ENCODE measurements around the gene VAMP2.

DNA sequence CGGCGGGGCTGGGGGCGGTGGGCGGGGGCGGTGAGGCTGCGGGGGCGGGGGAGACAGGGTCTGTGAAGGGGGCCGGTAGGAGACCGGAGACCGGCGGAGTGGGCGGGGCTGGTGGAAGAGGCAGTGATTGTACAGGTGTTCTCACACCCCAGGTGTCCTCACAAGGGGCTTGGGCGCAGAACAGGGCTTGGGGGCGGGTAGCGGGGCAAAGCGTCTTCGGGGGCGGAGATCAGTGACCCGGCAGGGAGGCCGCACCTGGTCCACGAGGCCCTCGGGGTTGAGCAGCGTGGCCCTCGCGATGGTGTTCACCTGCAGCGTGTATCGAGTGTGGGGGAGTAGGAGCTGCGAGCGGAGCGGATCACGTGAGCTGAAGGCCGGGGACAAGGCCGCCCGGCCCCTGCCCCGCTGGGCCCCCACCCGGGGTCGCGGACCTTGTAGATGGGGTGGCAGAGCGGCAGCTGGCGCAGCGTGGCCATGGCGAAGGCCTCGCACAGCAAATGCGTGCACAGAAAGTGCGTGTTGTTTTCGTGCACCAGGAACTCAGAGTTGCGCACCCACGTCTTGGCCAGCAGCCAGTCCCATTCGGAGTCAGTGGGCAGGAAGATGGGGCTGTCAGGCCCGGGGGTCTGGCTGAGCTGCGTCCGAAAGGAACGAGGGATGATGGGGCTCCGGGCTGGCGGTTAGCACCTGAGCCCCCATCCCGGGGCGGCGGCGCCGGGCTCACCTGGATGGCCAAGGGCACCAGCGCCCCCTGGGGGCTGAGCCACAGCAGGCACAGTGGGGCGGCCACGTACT, 52.9 kb downstream of the VAMP2 start:
- TF ChIP-seq, protein P1, sequence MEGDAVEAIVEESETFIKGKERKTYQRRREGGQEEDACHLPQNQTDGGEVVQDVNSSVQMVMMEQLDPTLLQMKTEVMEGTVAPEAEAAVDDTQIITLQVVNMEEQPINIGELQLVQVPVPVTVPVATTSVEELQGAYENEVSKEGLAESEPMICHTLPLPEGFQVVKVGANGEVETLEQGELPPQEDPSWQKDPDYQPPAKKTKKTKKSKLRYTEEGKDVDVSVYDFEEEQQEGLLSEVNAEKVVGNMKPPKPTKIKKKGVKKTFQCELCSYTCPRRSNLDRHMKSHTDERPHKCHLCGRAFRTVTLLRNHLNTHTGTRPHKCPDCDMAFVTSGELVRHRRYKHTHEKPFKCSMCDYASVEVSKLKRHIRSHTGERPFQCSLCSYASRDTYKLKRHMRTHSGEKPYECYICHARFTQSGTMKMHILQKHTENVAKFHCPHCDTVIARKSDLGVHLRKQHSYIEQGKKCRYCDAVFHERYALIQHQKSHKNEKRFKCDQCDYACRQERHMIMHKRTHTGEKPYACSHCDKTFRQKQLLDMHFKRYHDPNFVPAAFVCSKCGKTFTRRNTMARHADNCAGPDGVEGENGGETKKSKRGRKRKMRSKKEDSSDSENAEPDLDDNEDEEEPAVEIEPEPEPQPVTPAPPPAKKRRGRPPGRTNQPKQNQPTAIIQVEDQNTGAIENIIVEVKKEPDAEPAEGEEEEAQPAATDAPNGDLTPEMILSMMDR (IDR thresholded peaks at IDR 0.05) = peak in 2 of 3 experiments; percentile 62 to 67
- no peak for TF ChIP-seq POLR2A (IDR thresholded peaks at IDR 0.05)
